AG09319 (cell line): Measurements from ENCODE around the gene IARS1.

Experiments
- DNase-seq: peaks from one replicate; pipeline ENCODE4 v3.0.0-alpha.2; 2010; ENCODE audit warnings: low read depth; ENCODE audit errors: extremely low read depth
- TF ChIP-seq, protein P1 (sequence below): IDR thresholded peaks from 2 replicates; pipeline ENCODE4 v1.5.1; 2011; ENCODE audit warnings: low read depth, mild to moderate bottlenecking, inconsistent platforms, low read length, moderate library complexity

The IARS1 gene

DNA sequence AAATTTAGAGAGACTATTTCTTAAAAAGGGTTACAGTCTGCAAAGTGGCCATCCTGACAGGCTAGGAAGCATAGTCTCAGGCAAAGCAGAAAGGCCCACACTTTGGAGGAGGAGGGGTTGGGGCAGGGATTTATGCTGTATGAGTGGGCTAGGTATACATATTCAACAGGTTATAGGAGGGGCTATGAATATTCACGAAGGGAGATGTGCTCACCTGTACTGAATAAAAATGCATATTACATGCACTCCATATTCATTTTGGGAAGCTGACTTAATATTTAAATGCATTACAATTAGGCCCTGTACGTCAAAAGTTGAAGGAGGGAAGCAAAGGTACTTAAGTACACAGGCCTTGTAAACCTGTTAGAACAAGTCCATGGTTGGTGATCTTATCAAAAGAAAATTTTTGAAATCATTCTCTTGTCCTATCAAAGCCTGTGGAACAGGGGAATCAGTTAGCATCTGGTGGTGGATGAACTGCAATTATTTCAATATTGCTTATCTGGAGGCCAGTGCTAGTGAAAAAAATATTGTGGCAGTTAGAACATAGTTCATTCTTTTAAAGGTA, 33.9 kb upstream of the IARS1 start:
- TF ChIP-seq, protein P1, sequence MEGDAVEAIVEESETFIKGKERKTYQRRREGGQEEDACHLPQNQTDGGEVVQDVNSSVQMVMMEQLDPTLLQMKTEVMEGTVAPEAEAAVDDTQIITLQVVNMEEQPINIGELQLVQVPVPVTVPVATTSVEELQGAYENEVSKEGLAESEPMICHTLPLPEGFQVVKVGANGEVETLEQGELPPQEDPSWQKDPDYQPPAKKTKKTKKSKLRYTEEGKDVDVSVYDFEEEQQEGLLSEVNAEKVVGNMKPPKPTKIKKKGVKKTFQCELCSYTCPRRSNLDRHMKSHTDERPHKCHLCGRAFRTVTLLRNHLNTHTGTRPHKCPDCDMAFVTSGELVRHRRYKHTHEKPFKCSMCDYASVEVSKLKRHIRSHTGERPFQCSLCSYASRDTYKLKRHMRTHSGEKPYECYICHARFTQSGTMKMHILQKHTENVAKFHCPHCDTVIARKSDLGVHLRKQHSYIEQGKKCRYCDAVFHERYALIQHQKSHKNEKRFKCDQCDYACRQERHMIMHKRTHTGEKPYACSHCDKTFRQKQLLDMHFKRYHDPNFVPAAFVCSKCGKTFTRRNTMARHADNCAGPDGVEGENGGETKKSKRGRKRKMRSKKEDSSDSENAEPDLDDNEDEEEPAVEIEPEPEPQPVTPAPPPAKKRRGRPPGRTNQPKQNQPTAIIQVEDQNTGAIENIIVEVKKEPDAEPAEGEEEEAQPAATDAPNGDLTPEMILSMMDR: no peak
- DNase-seq: no peak

DNA sequence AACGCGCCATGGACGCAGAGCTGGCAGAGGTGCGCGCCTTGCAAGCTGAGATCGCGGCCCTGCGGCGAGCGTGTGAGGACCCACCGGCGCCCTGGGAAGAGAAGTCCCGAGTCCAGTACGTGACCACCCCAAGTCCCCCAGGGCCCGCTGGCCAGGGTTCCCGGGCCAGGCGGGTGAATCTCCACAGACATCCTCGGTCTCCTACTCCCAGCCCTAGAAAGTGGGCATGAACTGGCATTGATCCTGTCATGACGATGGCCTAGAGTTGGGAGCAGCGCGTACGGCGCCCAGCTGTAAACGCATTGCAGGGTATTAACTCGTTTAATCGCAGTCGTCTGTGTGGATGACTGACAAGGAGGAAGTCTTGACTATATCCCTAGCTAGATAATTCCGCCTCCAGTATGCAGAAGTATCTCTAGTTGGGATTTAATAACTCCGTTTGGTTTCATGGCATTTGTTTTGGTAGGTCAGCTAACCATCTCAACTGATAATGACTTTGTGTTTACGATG, 32.5 kb upstream of the IARS1 start:
- TF ChIP-seq, protein P1: no peak
- no peak for DNase-seq

DNA sequence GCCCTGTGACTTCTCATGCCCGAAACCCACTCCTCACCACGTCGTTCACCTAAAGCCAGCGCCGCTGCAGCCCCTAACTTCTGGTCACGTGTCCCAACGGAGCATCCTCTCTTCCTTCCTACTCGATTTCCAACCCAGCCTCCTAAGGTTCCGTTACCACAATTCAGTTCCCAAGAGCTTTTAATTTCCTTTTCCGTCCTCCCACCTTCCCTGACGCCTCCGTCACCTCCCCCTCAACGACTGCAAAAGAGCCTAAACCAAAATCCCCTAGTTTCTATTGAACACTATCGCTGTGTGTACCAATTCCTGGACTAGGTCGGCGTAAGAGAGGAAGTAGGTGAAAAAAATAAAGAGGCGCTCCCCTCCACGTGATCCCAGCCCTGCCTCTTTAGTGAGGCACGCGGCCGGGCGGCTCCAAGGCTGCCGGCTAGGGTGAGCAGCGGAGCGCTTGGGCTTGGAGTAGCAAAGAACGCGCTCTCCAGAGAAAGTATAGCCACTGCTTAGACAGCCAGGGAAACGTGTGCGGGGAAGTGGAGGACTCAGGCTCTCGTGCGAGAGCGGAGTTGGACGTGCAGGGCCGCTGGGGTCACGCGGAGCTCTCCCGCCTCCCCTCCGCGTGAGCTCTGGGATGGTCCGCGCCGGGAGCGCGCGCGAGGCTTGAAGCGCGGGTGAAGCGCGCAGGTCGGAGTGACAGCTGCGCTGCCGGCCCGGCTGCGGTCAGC, 31.9 kb upstream of the IARS1 start, which contains the start of the genes CENPP and NOL8:
Gene CENPP, plus strand, starts transcription at position 685 of the 722 bp plus-strand sequence.
Gene NOL8, minus strand, starts transcription at position 82 of the 722 bp plus-strand sequence. CDS start 1,189 bp downstream, outside the sequence.
- TF ChIP-seq, protein P1: no peak
- peak; percentile 57 for DNase-seq

DNA sequence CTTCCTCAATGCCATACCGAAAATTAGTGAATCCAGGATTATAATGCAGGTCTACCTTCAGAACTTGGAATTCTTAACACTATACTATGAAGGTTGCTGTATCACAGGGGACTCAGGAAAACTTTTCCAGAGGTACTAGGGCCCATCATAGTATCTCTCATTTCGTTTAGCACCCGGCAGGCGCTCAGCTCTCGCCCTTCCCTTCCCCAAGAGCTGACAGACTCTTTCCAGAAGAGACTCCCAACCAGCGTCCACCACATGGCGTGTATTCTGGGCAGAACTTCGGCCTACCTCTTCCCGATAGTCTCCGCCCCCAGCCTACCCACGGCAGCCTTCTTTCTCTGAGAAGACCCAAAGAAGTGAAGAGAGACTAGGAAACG, 31.4 kb upstream of the IARS1 start:
- TF ChIP-seq, protein P1: no peak
- DNase-seq: no peak

DNA sequence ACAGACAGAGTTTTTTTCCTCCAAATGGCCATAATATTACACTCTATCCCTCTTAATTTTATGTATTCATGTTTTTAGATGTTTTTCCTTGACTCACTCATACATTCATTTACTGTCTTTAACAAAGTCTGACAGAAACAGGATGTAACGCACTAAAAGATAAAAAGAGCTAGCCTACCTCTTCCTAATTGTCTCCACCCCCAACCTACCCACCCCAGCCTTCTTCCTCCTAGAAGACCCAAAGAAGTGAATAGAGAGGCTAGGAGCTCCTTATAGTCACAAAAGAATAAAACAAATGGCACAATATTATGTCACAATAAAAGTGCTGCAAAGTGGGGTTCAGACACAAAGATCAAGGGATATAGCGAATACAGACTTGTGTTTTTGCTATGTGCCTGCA, 30.9 kb upstream of the IARS1 start:
- DNase-seq: no peak
- TF ChIP-seq, protein P1: no peak

DNA sequence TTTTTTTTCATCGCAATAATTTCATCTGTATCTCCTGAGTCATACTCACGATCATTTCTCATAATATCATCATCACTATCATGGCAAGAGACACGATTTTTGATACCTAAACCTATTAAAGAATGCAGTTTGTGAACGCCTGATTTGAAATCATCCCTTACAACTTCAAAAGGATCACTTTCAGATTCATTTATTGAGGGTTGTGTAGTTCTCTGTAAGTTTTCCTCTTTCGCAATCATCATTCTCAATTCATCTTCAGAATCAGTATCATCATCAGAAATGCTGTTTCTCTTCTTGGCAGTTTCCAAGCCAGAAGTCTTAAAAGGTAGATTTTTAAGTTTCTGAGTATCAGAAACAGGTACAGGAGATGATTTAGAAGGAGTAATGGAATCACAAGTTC, 22.0 kb upstream of the IARS1 start:
- TF ChIP-seq, protein P1: no peak
- DNase-seq: no peak

DNA sequence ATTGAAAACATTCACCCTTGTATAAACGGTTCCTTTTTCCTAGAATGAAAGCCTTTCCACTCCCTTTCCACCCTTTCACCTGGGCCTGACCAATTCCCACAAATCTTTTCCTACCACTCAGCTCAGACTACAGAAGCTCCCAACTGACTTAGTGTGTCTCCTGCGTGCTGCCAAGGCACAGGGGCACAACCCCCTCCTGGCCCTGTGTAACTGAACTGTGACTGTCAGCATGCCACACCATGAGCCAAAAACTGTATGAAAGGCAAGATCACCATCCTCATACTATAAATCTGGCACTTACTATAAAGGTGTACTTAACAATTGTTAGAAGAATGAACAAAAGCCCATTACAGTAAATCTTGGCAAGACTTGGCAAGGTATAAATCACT, 20.1 kb upstream of the IARS1 start:
- no peak for DNase-seq
- TF ChIP-seq, protein P1: no peak
